ENCODE measurements around the gene SMC5.
"Not testable (repeated sequence)": the region's sequence is repeated elsewhere in the genome, so short reads cannot be mapped to it uniquely, and the experiment has no call there.

SMC5 gene

GRCh38 chr9:70263421-70263820, 4.6 kb downstream of the SMC5 start:
- DNase-seq (ENCODE audit: low read depth in 2 of 2): no peak

- DNase-seq (ENCODE audit: low read depth in 2 of 2): no peak
These were observed 19.5 kb downstream of the SMC5 start for GRCh38 chr9:70278305-70278704.

- DNase-seq (ENCODE audit: low read depth in 2 of 2): no peak
These were observed 25.1 kb downstream of the SMC5 start for GRCh38 chr9:70283848-70284247.

- DNase-seq (ENCODE audit: low read depth in 2 of 2): no peak
These were observed 26.5 kb downstream of the SMC5 start for GRCh38 chr9:70285246-70285645.

GRCh38 chr9:70285981-70286598, 27.3 kb downstream of the SMC5 start:
- DNase-seq (ENCODE audit: low read depth in 2 of 2): no peak

- DNase-seq (ENCODE audit: low read depth in 2 of 2): no peak
These were observed 31.8 kb downstream of the SMC5 start for GRCh38 chr9:70290626-70291025.

- no peak for DNase-seq (ENCODE audit: low read depth in 2 of 2)
These were observed 32.7 kb downstream of the SMC5 start for GRCh38 chr9:70291446-70291845.

GRCh38 chr9:70292253-70292652, 33.5 kb downstream of the SMC5 start:
- DNase-seq (ENCODE audit: low read depth in 2 of 2): no peak

GRCh38 chr9:70293214-70293613, 34.4 kb downstream of the SMC5 start:
- no peak for DNase-seq (ENCODE audit: low read depth in 2 of 2)

- no peak for DNase-seq (ENCODE audit: low read depth in 2 of 2)
These were observed 38.4 kb downstream of the SMC5 start for GRCh38 chr9:70297141-70297540.

- DNase-seq (ENCODE audit: low read depth in 2 of 2): no peak
These were observed 39.5 kb downstream of the SMC5 start for GRCh38 chr9:70298245-70298771.

- DNase-seq (ENCODE audit: low read depth in 2 of 2): no peak
These were observed 44.5 kb downstream of the SMC5 start for GRCh38 chr9:70303268-70303667.

- no peak for DNase-seq (ENCODE audit: low read depth in 2 of 2)
These were observed 46.0 kb downstream of the SMC5 start for GRCh38 chr9:70304810-70305209.

GRCh38 chr9:70315389-70315788, 56.6 kb downstream of the SMC5 start:
- DNase-seq (ENCODE audit: low read depth in 2 of 2): no peak

GRCh38 chr9:70318002-70318401, 59.2 kb downstream of the SMC5 start:
- no peak for DNase-seq (ENCODE audit: low read depth in 2 of 2)

- DNase-seq (ENCODE audit: low read depth in 2 of 2): no peak
These were observed 63.3 kb downstream of the SMC5 start for GRCh38 chr9:70322096-70322495.

- no peak for DNase-seq (ENCODE audit: low read depth in 2 of 2)
These were observed 66.2 kb downstream of the SMC5 start for GRCh38 chr9:70324963-70325362.

- not testable (repeated sequence) for DNase-seq (ENCODE audit: low read depth in 2 of 2)
These were observed 69.8 kb downstream of the SMC5 start for GRCh38 chr9:70328625-70329024.

- no peak for DNase-seq (ENCODE audit: low read depth in 2 of 2)
These were observed 81.8 kb downstream of the SMC5 start for GRCh38 chr9:70340572-70340971.

GRCh38 chr9:70347046-70347445, 88.3 kb downstream of the SMC5 start:
- no peak for DNase-seq (ENCODE audit: low read depth in 2 of 2)

- no peak for DNase-seq (ENCODE audit: low read depth in 2 of 2)
These were observed 93.6 kb downstream of the SMC5 start for GRCh38 chr9:70352356-70352755.

- DNase-seq (ENCODE audit: low read depth in 2 of 2): no peak
These were observed 94.0 kb downstream of the SMC5 start for GRCh38 chr9:70352802-70353201.

- DNase-seq (ENCODE audit: low read depth in 2 of 2): no peak
These were observed 97.0 kb downstream of the SMC5 start for GRCh38 chr9:70355801-70356200.

GRCh38 chr9:70362952-70363351, 104.2 kb downstream of the SMC5 start:
- DNase-seq (ENCODE audit: low read depth in 2 of 2): no peak
